ENCODE measurements around the gene TOMM6. TPM values are rescaled to one million over a fixed set of nuclear protein-coding genes. Genes with fewer than 3 reads are reported as not detected.

The TOMM6 gene
- polyA plus RNA-seq, 1 of the 3 experiments (the other 2 are of a cell fraction), result 493 TPM

DNA sequence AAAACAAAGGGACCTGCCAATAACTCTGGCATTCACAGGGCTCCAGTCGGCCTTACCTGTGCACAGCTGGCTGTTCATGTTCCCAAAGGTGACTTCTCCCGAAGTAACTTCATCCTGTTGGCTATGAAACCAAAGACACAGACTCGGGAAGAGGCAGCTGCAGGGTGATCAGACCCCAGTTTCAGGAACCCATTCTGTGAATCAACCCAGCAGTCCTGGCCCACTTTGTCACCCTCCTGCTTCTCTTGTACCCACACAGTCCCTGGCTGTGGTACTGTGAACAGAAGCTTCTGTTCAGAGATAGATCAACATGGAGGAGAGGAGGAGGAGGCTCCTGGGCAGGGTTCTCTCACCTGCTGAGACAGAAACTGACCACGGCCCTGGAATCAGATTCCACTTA lies 31.6 kb upstream of the TOMM6 start:
- CTCF ChIA-PET, result interaction anchor here (0.6 to 1.9 kb wide), 3 partner anchors 20 to 68 kb away, joined by 3 to 6 read pairs (median 4); no protein-coding TSS in a partner anchor
- H3K9ac ChIP-seq, result no peak overlapping the region
- no peak for DNase-seq
- WGBS (ENCODE audit: low lambda C conversion rate), result 48% methylated on average over 2 of the region's 4 CpGs
- no peak overlapping the region for H3K27ac ChIP-seq (ENCODE audit: low read depth in 2 of 2, low read length in 1 of 2)
- no peak overlapping the region for H3K4me2 ChIP-seq
- no peaks in the 10 kb centered on the region for H3K9me3 ChIP-seq
- TF ChIP-seq EP300 (IDR thresholded peaks at IDR 0.05; ENCODE audit: borderline replicate concordance in 1 of 2, low read depth in 1 of 2, low read length in 1 of 2) (no peak), EZH2phosphoT487 (IDR thresholded peaks at IDR 0.05; ENCODE audit: borderline replicate concordance, low read depth) (no peak), FOXM1 (IDR thresholded peaks at IDR 0.05; ENCODE audit: low read depth) (no peak)
- H3K79me2 ChIP-seq (ENCODE audit: insufficient read depth), result no peaks in the 10 kb centered on the region
- H3K4me3 ChIP-seq (ENCODE audit: low read depth in 2 of 2, low read length in 1 of 2), result no peak overlapping the region
- H3K36me3 ChIP-seq (replicated peaks in 1 of 2; ENCODE audit: control insufficient read depth in 1 of 2, insufficient read depth in 2 of 2, low read length in 1 of 2), result no peaks in the 10 kb centered on the region
- H2AFZ ChIP-seq (ENCODE audit: low read depth), result no peak overlapping the region
- no peaks in the 10 kb centered on the region for H3K9me2 ChIP-seq
- no peaks in the 10 kb centered on the region for H3K27me3 ChIP-seq (ENCODE audit: insufficient read depth)
- H4K20me1 ChIP-seq (ENCODE audit: insufficient read depth), result no peaks in the 10 kb centered on the region
- no peaks in the 10 kb centered on the region for H3F3A ChIP-seq (replicated peaks; ENCODE audit: insufficient read depth)
- H3K4me1 ChIP-seq (ENCODE audit: control insufficient read depth in 1 of 2, insufficient read depth in 2 of 2, low read depth in 1 of 2, low read length in 1 of 2), result peaks cover 0 to 6% of the 10 kb centered on the region in 2 experiments; a peak in 1 of 4 replicates
- POLR2A ChIA-PET, result no interaction called here

DNA sequence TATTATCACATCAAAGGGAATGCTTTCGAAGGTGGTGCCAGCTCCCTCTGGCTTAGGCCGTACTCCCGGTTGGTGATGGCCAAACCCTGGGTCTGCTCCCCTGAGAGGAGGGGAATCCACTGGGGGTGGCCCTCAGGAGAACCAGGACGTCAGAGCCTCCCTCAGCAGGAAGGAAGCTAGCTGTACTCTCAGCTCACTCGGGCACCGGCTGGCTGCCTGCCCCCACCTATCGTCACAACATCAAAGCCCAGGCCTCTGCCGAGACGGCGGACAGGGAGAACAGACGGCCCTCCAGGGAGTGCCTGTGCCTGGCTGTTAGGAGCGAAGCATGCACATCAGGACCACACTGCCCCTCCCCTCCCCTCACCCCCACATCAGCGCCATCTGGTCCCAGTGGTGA lies 31.1 kb upstream of the TOMM6 start:
- POLR2A ChIA-PET, result no interaction called here
- Histone ChIP-seq H3K79me2 (ENCODE audit: insufficient read depth) (no peaks in the 10 kb centered on the region), H3K9ac (no peak overlapping the region), H3K36me3 (replicated peaks in 1 of 2; ENCODE audit: control insufficient read depth in 1 of 2, insufficient read depth in 2 of 2, low read length in 1 of 2) (no peaks in the 10 kb centered on the region), H2AFZ (ENCODE audit: low read depth) (no peak overlapping the region), H3K27ac (ENCODE audit: low read depth in 2 of 2, low read length in 1 of 2) (no peak overlapping the region), H3K4me3 (ENCODE audit: low read depth in 2 of 2, low read length in 1 of 2) (no peak overlapping the region), H4K20me1 (ENCODE audit: insufficient read depth) (no peaks in the 10 kb centered on the region), H3K9me3 (no peaks in the 10 kb centered on the region), H3K4me1 (ENCODE audit: control insufficient read depth in 1 of 2, insufficient read depth in 2 of 2, low read depth in 1 of 2, low read length in 1 of 2) (peaks cover 0 to 6% of the 10 kb centered on the region in 2 experiments; a peak in 1 of 4 replicates), H3F3A (replicated peaks; ENCODE audit: insufficient read depth) (no peaks in the 10 kb centered on the region), H3K9me2 (no peaks in the 10 kb centered on the region), H3K4me2 (no peak overlapping the region), H3K27me3 (ENCODE audit: insufficient read depth) (no peaks in the 10 kb centered on the region)
- CTCF ChIA-PET, result interaction anchor here (0.6 to 1.9 kb wide), 3 partner anchors 19 to 69 kb away, joined by 3 to 6 read pairs (median 4); no protein-coding TSS in a partner anchor
- TF ChIP-seq FOSL2 (IDR thresholded peaks at IDR 0.05; ENCODE audit: borderline replicate concordance, low read depth), result no peak
- TF ChIP-seq MXI1 (IDR thresholded peaks at IDR 0.05; ENCODE audit: low read depth, low read length), result no peak
- TF ChIP-seq, protein P1, sequence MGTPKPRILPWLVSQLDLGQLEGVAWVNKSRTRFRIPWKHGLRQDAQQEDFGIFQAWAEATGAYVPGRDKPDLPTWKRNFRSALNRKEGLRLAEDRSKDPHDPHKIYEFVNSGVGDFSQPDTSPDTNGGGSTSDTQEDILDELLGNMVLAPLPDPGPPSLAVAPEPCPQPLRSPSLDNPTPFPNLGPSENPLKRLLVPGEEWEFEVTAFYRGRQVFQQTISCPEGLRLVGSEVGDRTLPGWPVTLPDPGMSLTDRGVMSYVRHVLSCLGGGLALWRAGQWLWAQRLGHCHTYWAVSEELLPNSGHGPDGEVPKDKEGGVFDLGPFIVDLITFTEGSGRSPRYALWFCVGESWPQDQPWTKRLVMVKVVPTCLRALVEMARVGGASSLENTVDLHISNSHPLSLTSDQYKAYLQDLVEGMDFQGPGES (IDR thresholded peaks at IDR 0.05; ENCODE audit: low read depth, low read length), result no peak
- no peak for TF ChIP-seq RXRA (IDR thresholded peaks at IDR 0.05; ENCODE audit: borderline replicate concordance, low read depth)
- TF ChIP-seq GABPA (IDR thresholded peaks at IDR 0.05; ENCODE audit: low read depth), result no peak
- no peak for TF ChIP-seq EZH2phosphoT487 (IDR thresholded peaks at IDR 0.05; ENCODE audit: borderline replicate concordance, low read depth)
- TF ChIP-seq, protein P2, sequence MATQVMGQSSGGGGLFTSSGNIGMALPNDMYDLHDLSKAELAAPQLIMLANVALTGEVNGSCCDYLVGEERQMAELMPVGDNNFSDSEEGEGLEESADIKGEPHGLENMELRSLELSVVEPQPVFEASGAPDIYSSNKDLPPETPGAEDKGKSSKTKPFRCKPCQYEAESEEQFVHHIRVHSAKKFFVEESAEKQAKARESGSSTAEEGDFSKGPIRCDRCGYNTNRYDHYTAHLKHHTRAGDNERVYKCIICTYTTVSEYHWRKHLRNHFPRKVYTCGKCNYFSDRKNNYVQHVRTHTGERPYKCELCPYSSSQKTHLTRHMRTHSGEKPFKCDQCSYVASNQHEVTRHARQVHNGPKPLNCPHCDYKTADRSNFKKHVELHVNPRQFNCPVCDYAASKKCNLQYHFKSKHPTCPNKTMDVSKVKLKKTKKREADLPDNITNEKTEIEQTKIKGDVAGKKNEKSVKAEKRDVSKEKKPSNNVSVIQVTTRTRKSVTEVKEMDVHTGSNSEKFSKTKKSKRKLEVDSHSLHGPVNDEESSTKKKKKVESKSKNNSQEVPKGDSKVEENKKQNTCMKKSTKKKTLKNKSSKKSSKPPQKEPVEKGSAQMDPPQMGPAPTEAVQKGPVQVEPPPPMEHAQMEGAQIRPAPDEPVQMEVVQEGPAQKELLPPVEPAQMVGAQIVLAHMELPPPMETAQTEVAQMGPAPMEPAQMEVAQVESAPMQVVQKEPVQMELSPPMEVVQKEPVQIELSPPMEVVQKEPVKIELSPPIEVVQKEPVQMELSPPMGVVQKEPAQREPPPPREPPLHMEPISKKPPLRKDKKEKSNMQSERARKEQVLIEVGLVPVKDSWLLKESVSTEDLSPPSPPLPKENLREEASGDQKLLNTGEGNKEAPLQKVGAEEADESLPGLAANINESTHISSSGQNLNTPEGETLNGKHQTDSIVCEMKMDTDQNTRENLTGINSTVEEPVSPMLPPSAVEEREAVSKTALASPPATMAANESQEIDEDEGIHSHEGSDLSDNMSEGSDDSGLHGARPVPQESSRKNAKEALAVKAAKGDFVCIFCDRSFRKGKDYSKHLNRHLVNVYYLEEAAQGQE (IDR thresholded peaks at IDR 0.05; ENCODE audit: low read depth, low read length), result no peak
- no peak for TF ChIP-seq RCOR1 (IDR thresholded peaks at IDR 0.05; ENCODE audit: low read length)
- TF ChIP-seq FOXM1 (IDR thresholded peaks at IDR 0.05; ENCODE audit: low read depth), result no peak
- no peak for TF ChIP-seq SIN3A (IDR thresholded peaks at IDR 0.05; ENCODE audit: borderline replicate concordance, low read depth, low read length)
- no peak for TF ChIP-seq TCF12 (IDR thresholded peaks at IDR 0.05)
- no peak for DNase-seq
- WGBS (ENCODE audit: low lambda C conversion rate), result 79% methylated on average over 7 of the region's 13 CpGs

Data from SK-N-SH (cell line).